Articular chondrocyte of knee joint (primary cell): ENCODE data around the gene BTNL3. TPM values are rescaled to one million over a fixed set of nuclear protein-coding genes. Genes with fewer than 3 reads are reported as not detected.

Experiments
- small RNA-seq: library from RNA; depleted of rRNA; stranded (forward); fragments of <200 nt; gene quantifications from one replicate; pipeline ENCODE3, GENCODE V24; 2012
- total RNA-seq: library from RNA; depleted of rRNA; stranded (reverse); fragments of >200 nt; gene quantifications from 2 replicates; pipeline ENCODE4 v1.2.3, GENCODE V29; 2012

BTNL3 gene
- not detected in 2 replicates for total RNA-seq

GRCh38 chr5:180988592-180988991 lies at the start of gene BTNL3:
Gene BTNL3 (plus strand): TSS chr5:180988846. CDS start chr5:180989029, 183 bp downstream.

GRCh38 chr5:181039931-181040630 lies 51.4 kb downstream of the BTNL3 start, which contains the start of gene BTNL9:
Gene BTNL9 (plus strand): TSS chr5:181040266. CDS start chr5:181045490, 5,224 bp downstream.

Small RNAs within 50 kb of the gene (small RNA-seq; reads per million reads assigned to genes)
- gene MIR8089: not detected
- gene RNU6-1036P: not detected
- not detected for gene RPS29P12

Other genes with a start within 250 kb of the BTNL3 start
- not detected in 2 replicates for gene OR2Y1, start 248.8 kb upstream of the BTNL3 start, total RNA-seq
- gene MGAT1, start 186.0 kb upstream of the BTNL3 start, total RNA-seq: 101 and 105 TPM in 2 replicates
- gene ZFP62, start 127.6 kb upstream of the BTNL3 start, total RNA-seq: 18.0 and 22.4 TPM in 2 replicates
- gene BTNL8, start 89.7 kb upstream of the BTNL3 start, total RNA-seq: not detected in 2 replicates
- gene BTNL9, start 51.4 kb downstream of the BTNL3 start, total RNA-seq: not detected in 2 replicates
- not detected in 2 replicates for gene OR2V1, start 142.3 kb downstream of the BTNL3 start, total RNA-seq
- gene OR2V2, start 158.7 kb downstream of the BTNL3 start, total RNA-seq: not detected in 2 replicates
- gene TRIM7, start 216.3 kb downstream of the BTNL3 start, total RNA-seq: 0.97 and 3.3 TPM in 2 replicates
- 10.7 and 12.9 TPM in 2 replicates for gene TRIM41, start 234.4 kb downstream of the BTNL3 start, total RNA-seq